HEK293 (cell line): ENCODE data around the gene MBNL2.

Experiments
- CTCF ChIA-PET: fragments of 350-600 bp; formaldehyde crosslinking; extraction: SDS; loops from one replicate; lab custom pipeline; 2021; ENCODE audit warnings: antibody characterized with exemption; lab: Yijun Ruan, JAX
- POLR2A ChIA-PET: fragments of 300-600 bp; formaldehyde crosslinking; extraction: SDS; loops from one replicate; lab custom pipeline; 2020; ENCODE audit warnings: antibody characterized with exemption, inconsistent platforms; lab: Yijun Ruan, JAX
- H3K27ac ChIP-seq: fragments of 200-500 bp; sonication (Bioruptor generic); 2 replicates; pipeline ENCODE4 v1.5.1; 2014; ENCODE audit warnings: low read depth, low read length, control low read depth, inconsistent platforms; ENCODE audit errors: extremely low read depth
- H3K36me3 ChIP-seq, 2 experiments: fragments of 200-500 bp in 1 of 2; sonication (Bioruptor generic) in 1 of 2; 1 replicate in 1 of 2; 2 replicates in 1 of 2; pipeline ENCODE4 v1.5.1; 2014 to 2017; ENCODE audit warnings: inconsistent platforms in 2 of 2, low read length in 2 of 2; ENCODE audit not compliant: control insufficient read depth in 2 of 2, insufficient read depth in 1 of 2
- H3K4me1 ChIP-seq: fragments of 200-500 bp; sonication (Bioruptor generic); 2 replicates; pipeline ENCODE4 v1.5.1; 2014; ENCODE audit warnings: mild to moderate bottlenecking, low read length, inconsistent platforms; ENCODE audit not compliant: control insufficient read depth, insufficient read depth
- H3K4me3 ChIP-seq: 2 replicates; pipeline ENCODE4 v1.5.1; 2011; ENCODE audit warnings: low read depth, mild to moderate bottlenecking, control low read depth, low read length, moderate library complexity
- H3K9me3 ChIP-seq: fragments of 200-500 bp; sonication (Bioruptor generic); 2 replicates; pipeline ENCODE4 v1.5.1; 2014; ENCODE audit warnings: low read depth, low read length, inconsistent platforms; ENCODE audit not compliant: control insufficient read depth, insufficient read depth
- BCL11B ChIP-seq: fragments of 450-650 bp; formaldehyde crosslinking; IDR thresholded peaks from 2 replicates; pipeline ENCODE4 v1.5.1; 2016; ENCODE audit warnings: low read depth, missing biosample characterization, missing genetic modification characterization
- HOXD13 ChIP-seq: sonication (generic); formaldehyde crosslinking; IDR thresholded peaks from 2 replicates; pipeline ENCODE4 v1.8.0; 2022; ENCODE audit warnings: missing genetic modification reagents, borderline replicate concordance
- KLF10 ChIP-seq: fragments of 450-650 bp; IDR thresholded peaks from 2 replicates; pipeline ENCODE4 v1.5.1; 2018; ENCODE audit warnings: missing biosample characterization, mild to moderate bottlenecking, missing genetic modification characterization
- MYNN ChIP-seq: fragments of 450-650 bp; formaldehyde crosslinking; IDR thresholded peaks from 2 replicates; pipeline ENCODE4 v1.5.1; 2016; ENCODE audit warnings: missing biosample characterization, missing genetic modification characterization, borderline replicate concordance
- SP2 ChIP-seq: fragments of 450-650 bp; formaldehyde crosslinking; IDR thresholded peaks from 2 replicates; pipeline ENCODE4 v1.5.1; 2016; ENCODE audit warnings: missing biosample characterization, missing genetic modification characterization
- ZFHX2 ChIP-seq: fragments of 450-650 bp; formaldehyde crosslinking; conservative IDR thresholded peaks from 2 replicates; pipeline ENCODE4 v1.5.1; 2016; ENCODE audit warnings: missing biosample characterization, missing genetic modification characterization
- ZNF155 ChIP-seq: fragments of 450-650 bp; formaldehyde crosslinking; IDR thresholded peaks from 2 replicates; pipeline ENCODE4 v1.5.1; 2016; ENCODE audit warnings: missing biosample characterization, missing genetic modification characterization
- ZNF2 ChIP-seq: fragments of 450-650 bp; formaldehyde crosslinking; IDR thresholded peaks from 2 replicates; pipeline ENCODE4 v1.5.1; 2016; ENCODE audit warnings: missing biosample characterization, missing genetic modification characterization
- ZNF248 ChIP-seq: fragments of 450-650 bp; formaldehyde crosslinking; IDR thresholded peaks from 2 replicates; pipeline ENCODE4 v1.5.1; 2017; ENCODE audit warnings: missing biosample characterization, missing genetic modification characterization
- ZNF274 ChIP-seq, 2 experiments: fragments of 200-500 bp in 1 of 2; fragments of 450-650 bp in 1 of 2; sonication (Bioruptor generic) in 1 of 2; formaldehyde crosslinking in 1 of 2; IDR thresholded peaks; 2 replicates each; pipeline versions ENCODE4 v1.5.1 to v1.6.1; 2014 to 2016; ENCODE audit warnings: borderline replicate concordance in 1 of 2, inconsistent platforms in 1 of 2, low read length in 1 of 2, missing biosample characterization in 1 of 2, missing genetic modification characterization in 1 of 2
- ZNF391 ChIP-seq: fragments of 450-650 bp; formaldehyde crosslinking; IDR thresholded peaks from 2 replicates; pipeline ENCODE4 v1.5.1; 2016; ENCODE audit warnings: low read depth, missing biosample characterization, missing genetic modification characterization, borderline replicate concordance
- ZNF426 ChIP-seq: fragments of 450-650 bp; formaldehyde crosslinking; IDR thresholded peaks from 2 replicates; pipeline ENCODE4 v1.5.1; 2017; ENCODE audit warnings: missing biosample characterization, missing genetic modification characterization, mild to moderate bottlenecking, inconsistent platforms, moderate library complexity
- ZNF561 ChIP-seq: fragments of 450-650 bp; IDR thresholded peaks from 2 replicates; pipeline ENCODE4 v1.5.1; 2018; ENCODE audit warnings: missing biosample characterization, missing genetic modification characterization, borderline replicate concordance
- ZNF670 ChIP-seq: fragments of 450-650 bp; formaldehyde crosslinking; IDR thresholded peaks from 2 replicates; pipeline ENCODE4 v1.5.1; 2016; ENCODE audit warnings: missing biosample characterization, missing genetic modification characterization, low read depth
- ZNF701 ChIP-seq: fragments of 450-650 bp; formaldehyde crosslinking; IDR thresholded peaks from 2 replicates; pipeline ENCODE4 v1.5.1; 2016; ENCODE audit warnings: missing biosample characterization, missing genetic modification characterization
- ZNF747 ChIP-seq: fragments of 450-650 bp; formaldehyde crosslinking; IDR thresholded peaks from 2 replicates; pipeline ENCODE4 v1.5.1; 2016; ENCODE audit warnings: missing biosample characterization, missing genetic modification characterization
- ZNF76 ChIP-seq: fragments of 450-650 bp; formaldehyde crosslinking; IDR thresholded peaks from 2 replicates; pipeline ENCODE4; 2016; ENCODE audit warnings: low read depth, missing biosample characterization, missing genetic modification characterization, borderline replicate concordance
- ZNF792 ChIP-seq: fragments of 450-650 bp; formaldehyde crosslinking; IDR thresholded peaks from 2 replicates; pipeline ENCODE4 v1.5.1; 2016; ENCODE audit warnings: missing biosample characterization, missing genetic modification characterization
- TF ChIP-seq, protein P1 (sequence below): fragments of 450-650 bp; formaldehyde crosslinking; IDR thresholded peaks from 2 replicates; pipeline ENCODE4 v1.5.1; 2016; ENCODE audit warnings: missing biosample characterization, missing genetic modification characterization
- TF ChIP-seq, protein P2 (sequence below): fragments of 450-650 bp; formaldehyde crosslinking; IDR thresholded peaks from 2 replicates; pipeline ENCODE4 v1.5.1; 2016; ENCODE audit warnings: missing biosample characterization, missing genetic modification characterization
- TF ChIP-seq, protein P3 (sequence below): fragments of 450-650 bp; formaldehyde crosslinking; IDR thresholded peaks from 2 replicates; pipeline ENCODE4 v1.5.1; 2016; ENCODE audit warnings: missing biosample characterization, missing genetic modification characterization
- TF ChIP-seq, protein P4 (sequence below): fragments of 450-650 bp; formaldehyde crosslinking; IDR thresholded peaks from 2 replicates; pipeline ENCODE4 v1.5.1; 2016; ENCODE audit warnings: missing biosample characterization, missing genetic modification characterization
- TF ChIP-seq, protein P5 (sequence below): fragments of 450-650 bp; formaldehyde crosslinking; IDR thresholded peaks from 2 replicates; pipeline ENCODE4 v1.5.1; 2017; ENCODE audit warnings: missing biosample characterization, missing genetic modification characterization
- TF ChIP-seq, protein P6 (sequence below): sonication (generic); formaldehyde crosslinking; IDR thresholded peaks from 2 replicates; pipeline ENCODE4 v1.8.1; 2022; ENCODE audit warnings: mild to moderate bottlenecking, moderate library complexity, missing genetic modification reagents
- TF ChIP-seq, protein P7 (sequence below): fragments of 450-650 bp; formaldehyde crosslinking; IDR thresholded peaks from 2 replicates; pipeline ENCODE4 v1.5.0; 2017; ENCODE audit warnings: missing biosample characterization, missing genetic modification characterization, borderline replicate concordance

The MBNL2 gene

DNA sequence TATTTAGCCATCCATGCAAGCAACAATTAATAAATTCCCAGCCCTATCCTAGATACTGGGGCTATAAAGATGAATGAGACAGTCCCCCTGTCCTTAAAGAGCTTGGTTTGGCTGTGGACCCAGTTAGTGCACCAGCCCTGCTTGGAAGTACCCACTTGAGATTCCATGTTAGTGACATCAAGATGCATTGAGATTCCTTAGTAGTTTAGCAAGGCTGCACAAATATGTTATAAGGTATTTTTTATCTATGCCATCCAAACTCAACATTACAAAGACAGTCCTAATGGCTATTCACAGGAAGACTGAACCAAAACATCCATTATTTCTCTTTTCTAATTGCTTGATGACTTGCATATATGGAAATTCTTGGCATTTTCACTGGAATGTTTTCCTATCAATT, 163.0 kb downstream of the MBNL2 start (continued):
- no peak for TF ChIP-seq ZNF747
- TF ChIP-seq, protein P1, sequence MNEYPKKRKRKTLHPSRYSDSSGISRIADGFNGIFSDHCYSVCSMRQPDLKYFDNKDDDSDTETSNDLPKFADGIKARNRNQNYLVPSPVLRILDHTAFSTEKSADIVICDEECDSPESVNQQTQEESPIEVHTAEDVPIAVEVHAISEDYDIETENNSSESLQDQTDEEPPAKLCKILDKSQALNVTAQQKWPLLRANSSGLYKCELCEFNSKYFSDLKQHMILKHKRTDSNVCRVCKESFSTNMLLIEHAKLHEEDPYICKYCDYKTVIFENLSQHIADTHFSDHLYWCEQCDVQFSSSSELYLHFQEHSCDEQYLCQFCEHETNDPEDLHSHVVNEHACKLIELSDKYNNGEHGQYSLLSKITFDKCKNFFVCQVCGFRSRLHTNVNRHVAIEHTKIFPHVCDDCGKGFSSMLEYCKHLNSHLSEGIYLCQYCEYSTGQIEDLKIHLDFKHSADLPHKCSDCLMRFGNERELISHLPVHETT: no peak
- TF ChIP-seq ZNF155: no peak
- TF ChIP-seq ZNF670 (tag by site-specific recombination): no peak
- TF ChIP-seq, protein P2, sequence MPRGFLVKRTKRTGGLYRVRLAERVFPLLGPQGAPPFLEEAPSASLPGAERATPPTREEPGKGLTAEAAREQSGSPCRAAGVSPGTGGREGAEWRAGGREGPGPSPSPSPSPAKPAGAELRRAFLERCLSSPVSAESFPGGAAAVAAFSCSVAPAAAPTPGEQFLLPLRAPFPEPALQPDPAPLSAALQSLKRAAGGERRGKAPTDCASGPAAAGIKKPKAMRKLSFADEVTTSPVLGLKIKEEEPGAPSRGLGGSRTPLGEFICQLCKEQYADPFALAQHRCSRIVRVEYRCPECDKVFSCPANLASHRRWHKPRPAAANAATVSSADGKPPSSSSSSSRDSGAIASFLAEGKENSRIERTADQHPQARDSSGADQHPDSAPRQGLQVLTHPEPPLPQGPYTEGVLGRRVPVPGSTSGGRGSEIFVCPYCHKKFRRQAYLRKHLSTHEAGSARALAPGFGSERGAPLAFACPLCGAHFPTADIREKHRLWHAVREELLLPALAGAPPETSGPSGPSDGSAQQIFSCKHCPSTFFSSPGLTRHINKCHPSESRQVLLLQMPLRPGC (tag by site-specific recombination): no peak
- no peak for TF ChIP-seq ZFHX2
- TF ChIP-seq SP2 (tag by site-specific recombination): no peak
- TF ChIP-seq, protein P3, sequence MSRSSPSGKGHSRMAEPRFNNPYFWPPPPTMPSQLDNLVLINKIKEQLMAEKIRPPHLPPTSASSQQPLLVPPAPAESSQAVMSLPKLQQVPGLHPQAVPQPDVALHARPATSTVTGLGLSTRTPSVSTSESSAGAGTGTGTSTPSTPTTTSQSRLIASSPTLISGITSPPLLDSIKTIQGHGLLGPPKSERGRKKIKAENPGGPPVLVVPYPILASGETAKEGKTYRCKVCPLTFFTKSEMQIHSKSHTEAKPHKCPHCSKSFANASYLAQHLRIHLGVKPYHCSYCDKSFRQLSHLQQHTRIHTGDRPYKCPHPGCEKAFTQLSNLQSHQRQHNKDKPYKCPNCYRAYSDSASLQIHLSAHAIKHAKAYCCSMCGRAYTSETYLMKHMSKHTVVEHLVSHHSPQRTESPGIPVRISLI: no peak
- TF ChIP-seq ZNF248 (tag by site-specific recombination): no peak

DNA sequence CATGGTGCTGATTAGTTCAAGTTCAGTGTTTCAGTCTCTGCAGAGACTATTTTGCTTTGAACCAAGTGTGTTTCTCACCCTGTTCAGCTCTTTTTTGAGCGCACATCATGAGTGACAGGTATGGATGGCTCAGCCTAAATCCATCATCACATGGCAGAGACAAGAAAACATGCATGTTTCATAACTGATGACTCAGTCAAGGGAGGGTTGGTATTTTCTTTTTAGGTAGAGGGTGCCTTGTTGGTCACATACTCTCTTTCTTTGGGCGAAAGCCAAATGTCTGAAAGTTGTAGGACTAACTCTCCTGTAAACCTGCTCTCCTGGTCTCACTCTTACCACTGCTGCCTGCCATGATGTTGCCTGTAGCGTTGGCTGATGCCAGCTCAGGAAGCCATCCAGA, 163.7 kb downstream of the MBNL2 start:
- H3K27ac ChIP-seq: no peak overlapping the region
- CTCF ChIA-PET: no interaction called here
- POLR2A ChIA-PET: no interaction called here
- no peaks in the 10 kb centered on the region for H3K4me1 ChIP-seq
- no peaks in the 10 kb centered on the region for H3K9me3 ChIP-seq
- H3K4me3 ChIP-seq: no peak overlapping the region
- no peaks in the 10 kb centered on the region for H3K36me3 ChIP-seq
- TF ChIP-seq ZNF792 (tag by site-specific recombination) (no peak), ZNF274 (IDR thresholded peaks at IDR 0.05; ENCODE audit: low read length) (no peak), ZNF274 (tag by site-specific recombination; IDR thresholded peaks at IDR 0.05; ENCODE audit: borderline replicate concordance) (no peak), ZNF426 (tag by site-specific recombination) (no peak), BCL11B (tag by site-specific recombination) (no peak), KLF10 (tag by site-specific recombination) (no peak), MYNN (tag by site-specific recombination) (no peak), ZNF2 (tag by site-specific recombination) (no peak), ZNF561 (tag by site-specific recombination) (no peak), ZNF76 (tag by site-specific recombination) (no peak), ZNF391 (tag by site-specific recombination) (no peak), ZNF701 (tag by site-specific recombination) (no peak), HOXD13 (CRISPR knock-in tag) (no peak), ZNF747 (no peak)
- TF ChIP-seq, protein P4, sequence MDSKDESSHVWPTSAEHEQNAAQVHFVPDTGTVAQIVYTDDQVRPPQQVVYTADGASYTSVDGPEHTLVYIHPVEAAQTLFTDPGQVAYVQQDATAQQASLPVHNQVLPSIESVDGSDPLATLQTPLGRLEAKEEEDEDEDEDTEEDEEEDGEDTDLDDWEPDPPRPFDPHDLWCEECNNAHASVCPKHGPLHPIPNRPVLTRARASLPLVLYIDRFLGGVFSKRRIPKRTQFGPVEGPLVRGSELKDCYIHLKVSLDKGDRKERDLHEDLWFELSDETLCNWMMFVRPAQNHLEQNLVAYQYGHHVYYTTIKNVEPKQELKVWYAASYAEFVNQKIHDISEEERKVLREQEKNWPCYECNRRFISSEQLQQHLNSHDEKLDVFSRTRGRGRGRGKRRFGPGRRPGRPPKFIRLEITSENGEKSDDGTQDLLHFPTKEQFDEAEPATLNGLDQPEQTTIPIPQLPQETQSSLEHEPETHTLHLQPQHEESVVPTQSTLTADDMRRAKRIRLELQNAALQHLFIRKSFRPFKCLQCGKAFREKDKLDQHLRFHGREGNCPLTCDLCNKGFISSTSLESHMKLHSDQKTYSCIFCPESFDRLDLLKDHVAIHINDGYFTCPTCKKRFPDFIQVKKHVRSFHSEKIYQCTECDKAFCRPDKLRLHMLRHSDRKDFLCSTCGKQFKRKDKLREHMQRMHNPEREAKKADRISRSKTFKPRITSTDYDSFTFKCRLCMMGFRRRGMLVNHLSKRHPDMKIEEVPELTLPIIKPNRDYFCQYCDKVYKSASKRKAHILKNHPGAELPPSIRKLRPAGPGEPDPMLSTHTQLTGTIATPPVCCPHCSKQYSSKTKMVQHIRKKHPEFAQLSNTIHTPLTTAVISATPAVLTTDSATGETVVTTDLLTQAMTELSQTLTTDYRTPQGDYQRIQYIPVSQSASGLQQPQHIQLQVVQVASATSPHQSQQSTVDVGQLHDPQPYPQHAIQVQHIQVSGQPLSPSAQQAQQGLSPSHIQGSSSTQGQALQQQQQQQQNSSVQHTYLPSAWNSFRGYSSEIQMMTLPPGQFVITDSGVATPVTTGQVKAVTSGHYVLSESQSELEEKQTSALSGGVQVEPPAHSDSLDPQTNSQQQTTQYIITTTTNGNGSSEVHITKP (tag by site-specific recombination): no peak
- TF ChIP-seq, protein P5, sequence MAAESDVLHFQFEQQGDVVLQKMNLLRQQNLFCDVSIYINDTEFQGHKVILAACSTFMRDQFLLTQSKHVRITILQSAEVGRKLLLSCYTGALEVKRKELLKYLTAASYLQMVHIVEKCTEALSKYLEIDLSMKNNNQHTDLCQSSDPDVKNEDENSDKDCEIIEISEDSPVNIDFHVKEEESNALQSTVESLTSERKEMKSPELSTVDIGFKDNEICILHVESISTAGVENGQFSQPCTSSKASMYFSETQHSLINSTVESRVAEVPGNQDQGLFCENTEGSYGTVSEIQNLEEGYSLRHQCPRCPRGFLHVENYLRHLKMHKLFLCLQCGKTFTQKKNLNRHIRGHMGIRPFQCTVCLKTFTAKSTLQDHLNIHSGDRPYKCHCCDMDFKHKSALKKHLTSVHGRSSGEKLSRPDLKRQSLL (tag by site-specific recombination): no peak
- TF ChIP-seq, protein P6, sequence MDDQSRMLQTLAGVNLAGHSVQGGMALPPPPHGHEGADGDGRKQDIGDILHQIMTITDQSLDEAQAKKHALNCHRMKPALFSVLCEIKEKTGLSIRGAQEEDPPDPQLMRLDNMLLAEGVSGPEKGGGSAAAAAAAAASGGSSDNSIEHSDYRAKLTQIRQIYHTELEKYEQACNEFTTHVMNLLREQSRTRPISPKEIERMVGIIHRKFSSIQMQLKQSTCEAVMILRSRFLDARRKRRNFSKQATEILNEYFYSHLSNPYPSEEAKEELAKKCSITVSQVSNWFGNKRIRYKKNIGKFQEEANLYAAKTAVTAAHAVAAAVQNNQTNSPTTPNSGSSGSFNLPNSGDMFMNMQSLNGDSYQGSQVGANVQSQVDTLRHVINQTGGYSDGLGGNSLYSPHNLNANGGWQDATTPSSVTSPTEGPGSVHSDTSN (CRISPR knock-in tag): no peak
- TF ChIP-seq, protein P7, sequence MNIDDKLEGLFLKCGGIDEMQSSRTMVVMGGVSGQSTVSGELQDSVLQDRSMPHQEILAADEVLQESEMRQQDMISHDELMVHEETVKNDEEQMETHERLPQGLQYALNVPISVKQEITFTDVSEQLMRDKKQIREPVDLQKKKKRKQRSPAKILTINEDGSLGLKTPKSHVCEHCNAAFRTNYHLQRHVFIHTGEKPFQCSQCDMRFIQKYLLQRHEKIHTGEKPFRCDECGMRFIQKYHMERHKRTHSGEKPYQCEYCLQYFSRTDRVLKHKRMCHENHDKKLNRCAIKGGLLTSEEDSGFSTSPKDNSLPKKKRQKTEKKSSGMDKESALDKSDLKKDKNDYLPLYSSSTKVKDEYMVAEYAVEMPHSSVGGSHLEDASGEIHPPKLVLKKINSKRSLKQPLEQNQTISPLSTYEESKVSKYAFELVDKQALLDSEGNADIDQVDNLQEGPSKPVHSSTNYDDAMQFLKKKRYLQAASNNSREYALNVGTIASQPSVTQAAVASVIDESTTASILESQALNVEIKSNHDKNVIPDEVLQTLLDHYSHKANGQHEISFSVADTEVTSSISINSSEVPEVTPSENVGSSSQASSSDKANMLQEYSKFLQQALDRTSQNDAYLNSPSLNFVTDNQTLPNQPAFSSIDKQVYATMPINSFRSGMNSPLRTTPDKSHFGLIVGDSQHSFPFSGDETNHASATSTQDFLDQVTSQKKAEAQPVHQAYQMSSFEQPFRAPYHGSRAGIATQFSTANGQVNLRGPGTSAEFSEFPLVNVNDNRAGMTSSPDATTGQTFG (tag by site-specific recombination): no peak
